ENCODE data around the gene STK25. TPM values are rescaled to one million over a fixed set of nuclear protein-coding genes. Genes with fewer than 3 reads are reported as not detected.

The STK25 gene
- total RNA-seq, 1 experiment from 2014 or later = 201 TPM

- CTCF ChIA-PET = no interaction called here
- BruUV-seq (replicated peaks) = no TSS peak
- TF ChIP-seq CTCF (conservative IDR thresholded peaks at IDR 0.05) = no peak
- TF ChIP-seq EZH2 (IDR thresholded peaks at IDR 0.05; ENCODE audit: low read depth) = no peak
Measured at GRCh38 chr2:241519669-241520068, 11.3 kb upstream of the STK25 start.

GRCh38 chr2:241517297-241517696 lies 8.9 kb upstream of the STK25 start:
- no TSS peak for BruUV-seq (replicated peaks)
- CTCF ChIA-PET = interaction anchor here (0.6 kb wide), 1 partner anchor 30 kb away, joined by 3 read pairs; no protein-coding TSS in a partner anchor
- TF ChIP-seq EZH2 (IDR thresholded peaks at IDR 0.05; ENCODE audit: low read depth) (no peak), CTCF (conservative IDR thresholded peaks at IDR 0.05) (no peak)

More at GRCh38 chr2:241519669-241520068, 11.3 kb upstream of the STK25 start:
- intact Hi-C loops (cut with micrococcal nuclease; ENCODE audit: unreplicated experiment) = no loop called here
- H3K27ac ChIP-seq = no peak overlapping the region
- peaks cover 3% of the 10 kb centered on the region; the same call in 1 of the 2 replicates for H3K9me3 ChIP-seq (ENCODE audit: insufficient read depth, low read depth)
- POLR2A ChIA-PET (ENCODE audit: unreplicated experiment) = no interaction called here
- H3K4me3 ChIP-seq = no peak overlapping the region
- H4K20me1 ChIP-seq (ENCODE audit: insufficient read depth) = no peaks in the 10 kb centered on the region; the same call in 1 of the 2 replicates
- H3K4me1 ChIP-seq (replicated peaks; ENCODE audit: insufficient read depth) = no peaks in the 10 kb centered on the region
- H3F3A ChIP-seq (ENCODE audit: insufficient read depth, low read depth) = peaks cover 26% of the 10 kb centered on the region
- H3K4me2 ChIP-seq = no peak overlapping the region
- peaks cover 6% of the 10 kb centered on the region; the same call in 1 of the 2 replicates for H3K27me3 ChIP-seq (ENCODE audit: insufficient read depth, low read depth)
- no peaks in the 10 kb centered on the region for H3K79me2 ChIP-seq (ENCODE audit: low read depth)
- H3K36me3 ChIP-seq (ENCODE audit: low read depth) = no peaks in the 10 kb centered on the region
- no peak for DNase-seq
- H3K9me2 ChIP-seq (ENCODE audit: insufficient read depth) = no peaks in the 10 kb centered on the region
- H2AFZ ChIP-seq = no peak overlapping the region

GRCh38 chr2:241516520-241516965 lies 8.2 kb upstream of the STK25 start:
- Histone ChIP-seq H3K4me3 (no peak overlapping the region), H3K36me3 (ENCODE audit: low read depth) (no peaks in the 10 kb centered on the region), H3K79me2 (ENCODE audit: low read depth) (no peaks in the 10 kb centered on the region), H3F3A (ENCODE audit: insufficient read depth, low read depth) (peaks cover 39% of the 10 kb centered on the region), H3K27ac (no peak overlapping the region), H3K9me2 (ENCODE audit: insufficient read depth) (no peaks in the 10 kb centered on the region), H4K20me1 (ENCODE audit: insufficient read depth) (no peaks in the 10 kb centered on the region; the same call in 1 of the 2 replicates), H3K27me3 (ENCODE audit: insufficient read depth, low read depth) (0 out of 2 replicates have a peak, but pooled peaks cover 5% of the 10 kb centered on the region), H3K4me2 (no peak overlapping the region), H3K4me1 (replicated peaks; ENCODE audit: insufficient read depth) (no peaks in the 10 kb centered on the region), H2AFZ (no peak overlapping the region), H3K9me3 (ENCODE audit: insufficient read depth, low read depth) (no peaks in the 10 kb centered on the region; the same call in 1 of the 2 replicates)
- no peak for DNase-seq
- CTCF ChIA-PET = interaction anchor here (0.7 kb wide), 1 partner anchor 325 kb away, joined by 5 read pairs; no protein-coding TSS in a partner anchor
- intact Hi-C loops (cut with micrococcal nuclease; ENCODE audit: unreplicated experiment) = no loop called here
- no peak for TF ChIP-seq CTCF (conservative IDR thresholded peaks at IDR 0.05)
- no peak for TF ChIP-seq EZH2 (IDR thresholded peaks at IDR 0.05; ENCODE audit: low read depth)
- no TSS peak for BruUV-seq (replicated peaks)
- POLR2A ChIA-PET (ENCODE audit: unreplicated experiment) = no interaction called here

More at GRCh38 chr2:241517297-241517696, 8.9 kb upstream of the STK25 start:
- Histone ChIP-seq H3K4me3 (no peak overlapping the region), H4K20me1 (ENCODE audit: insufficient read depth) (no peaks in the 10 kb centered on the region; the same call in 1 of the 2 replicates), H3K4me2 (no peak overlapping the region), H3F3A (ENCODE audit: insufficient read depth, low read depth) (peaks cover 31% of the 10 kb centered on the region), H3K9me2 (ENCODE audit: insufficient read depth) (no peaks in the 10 kb centered on the region), H2AFZ (no peak overlapping the region), H3K27ac (no peak overlapping the region), H3K79me2 (ENCODE audit: low read depth) (no peaks in the 10 kb centered on the region), H3K27me3 (ENCODE audit: insufficient read depth, low read depth) (0 out of 2 replicates have a peak, but pooled peaks cover 6% of the 10 kb centered on the region), H3K4me1 (replicated peaks; ENCODE audit: insufficient read depth) (no peaks in the 10 kb centered on the region), H3K9me3 (ENCODE audit: insufficient read depth, low read depth) (no peaks in the 10 kb centered on the region; the same call in 1 of the 2 replicates), H3K36me3 (ENCODE audit: low read depth) (no peaks in the 10 kb centered on the region)
- intact Hi-C loops (cut with micrococcal nuclease; ENCODE audit: unreplicated experiment) = no loop called here
- DNase-seq = no peak
- POLR2A ChIA-PET (ENCODE audit: unreplicated experiment) = no interaction called here
